ENCODE measurements around the gene ALG12.

ALG12 gene

DNA sequence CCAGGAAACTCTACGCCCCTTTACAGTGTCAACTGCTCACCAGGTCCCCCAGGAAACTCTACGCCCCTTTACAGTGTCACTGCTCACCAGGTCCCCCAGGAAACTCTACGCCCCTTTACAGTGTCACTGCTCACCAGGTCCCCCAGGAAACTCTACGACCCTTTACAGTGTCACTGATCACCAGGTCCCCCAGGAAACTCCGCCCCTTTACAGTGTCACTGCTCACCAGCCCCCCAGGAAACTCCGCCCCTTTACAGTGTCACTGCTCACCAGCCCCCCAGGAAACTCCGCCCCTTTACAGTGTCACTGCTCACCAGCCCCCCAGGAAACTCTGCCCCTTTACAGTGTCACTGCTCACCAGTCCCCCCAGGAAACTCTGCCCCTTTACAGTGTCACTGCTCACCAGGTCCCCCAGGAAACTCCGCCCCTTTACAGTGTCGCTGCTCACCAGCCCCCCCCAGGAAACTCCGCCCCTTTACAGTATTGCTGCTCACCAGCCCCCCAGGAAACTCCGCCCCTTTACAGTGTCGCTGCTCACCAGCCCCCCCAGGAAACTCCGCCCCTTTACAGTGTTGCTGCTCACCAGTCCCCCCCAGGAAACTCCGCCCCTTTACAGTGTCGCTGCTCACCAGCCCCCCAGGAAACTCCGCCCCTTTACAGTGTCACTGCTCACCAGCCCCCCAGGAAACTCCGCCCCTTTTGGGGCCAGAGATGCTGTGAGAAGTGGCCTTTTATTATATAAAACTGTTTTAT, 27.0 kb upstream of the ALG12 start:
- DNase-seq, result peak; percentile 89

DNA sequence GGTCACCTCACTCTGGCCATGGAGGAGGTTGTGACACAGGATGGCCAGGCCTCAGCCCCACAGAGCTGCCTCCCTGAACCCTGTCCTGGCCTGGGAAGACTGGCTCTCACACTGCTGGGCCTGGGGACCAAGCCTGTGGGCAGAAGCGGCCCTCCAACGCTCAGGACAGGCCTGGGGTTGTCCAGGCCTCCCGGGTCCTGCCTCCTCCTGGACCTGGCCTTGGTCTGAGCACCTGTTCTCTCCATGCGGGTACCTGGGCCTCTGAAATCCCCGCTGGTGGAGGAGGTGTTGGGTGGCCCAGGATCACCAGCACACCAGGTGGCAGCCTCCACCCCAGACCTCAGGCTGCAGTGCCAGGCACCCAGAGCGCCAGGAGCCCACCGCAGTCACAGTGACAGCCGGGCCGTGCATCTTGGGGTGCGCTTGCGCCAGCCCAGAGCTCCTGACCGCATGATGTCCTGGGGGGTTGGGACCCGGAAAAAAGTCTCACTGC, 26.2 kb upstream of the ALG12 start:
- DNase-seq, result no peak

GRCh38 chr22:49943771-49944398, 25.6 kb upstream of the ALG12 start:
- DNase-seq, result no peak

GRCh38 chr22:49943405-49943765, 25.1 kb upstream of the ALG12 start:
- DNase-seq, result no peak

DNA sequence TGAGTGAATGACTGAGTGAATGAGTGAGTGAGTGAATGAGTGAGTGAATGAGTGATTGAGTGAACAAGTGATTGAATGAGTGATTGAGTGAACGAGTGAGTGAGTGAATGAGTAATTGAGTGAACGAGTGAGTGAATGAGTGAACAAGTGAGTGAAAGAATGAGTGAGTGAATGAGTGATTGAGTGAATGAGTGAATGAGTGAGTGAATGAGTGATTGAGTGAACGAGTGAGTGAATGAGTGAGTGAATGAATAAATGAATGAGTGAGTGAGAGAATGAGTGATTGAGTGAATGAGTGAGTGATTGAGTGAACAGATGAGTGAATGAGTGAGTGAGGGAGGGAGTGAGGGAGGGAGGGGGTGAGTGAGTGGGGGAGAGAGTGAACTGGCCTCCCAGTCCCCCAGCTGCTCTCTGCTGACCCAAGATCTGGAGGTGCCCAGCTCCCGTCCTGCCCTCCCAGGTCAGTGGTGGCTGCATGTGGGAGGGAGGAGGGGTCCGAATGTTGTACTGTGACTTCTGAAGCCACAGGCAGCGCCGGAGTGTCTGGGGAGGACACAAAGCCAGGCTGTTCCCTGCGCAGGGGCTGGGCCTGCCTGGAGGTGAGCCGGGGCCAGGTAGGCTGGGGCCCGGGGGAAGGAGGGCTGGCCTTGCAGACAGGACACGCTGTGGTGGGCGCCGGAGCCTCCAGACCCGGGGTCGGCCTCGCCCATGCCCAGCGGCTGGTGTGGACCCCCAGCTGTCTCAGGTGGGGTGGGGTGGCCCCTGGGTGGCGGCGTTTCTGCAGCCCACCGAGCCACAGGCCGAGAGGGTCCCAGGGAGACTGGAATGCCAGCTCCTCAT, 24.5 kb upstream of the ALG12 start:
- DNase-seq, result no peak

- DNase-seq, result no peak
Measured at GRCh38 chr22:49941507-49942316, 23.5 kb upstream of the ALG12 start.

- DNase-seq, result no peak
Measured at GRCh38 chr22:49938565-49939136, 20.4 kb upstream of the ALG12 start.

GRCh38 chr22:49937758-49938564, 19.7 kb upstream of the ALG12 start:
- DNase-seq, result no peak

DNA sequence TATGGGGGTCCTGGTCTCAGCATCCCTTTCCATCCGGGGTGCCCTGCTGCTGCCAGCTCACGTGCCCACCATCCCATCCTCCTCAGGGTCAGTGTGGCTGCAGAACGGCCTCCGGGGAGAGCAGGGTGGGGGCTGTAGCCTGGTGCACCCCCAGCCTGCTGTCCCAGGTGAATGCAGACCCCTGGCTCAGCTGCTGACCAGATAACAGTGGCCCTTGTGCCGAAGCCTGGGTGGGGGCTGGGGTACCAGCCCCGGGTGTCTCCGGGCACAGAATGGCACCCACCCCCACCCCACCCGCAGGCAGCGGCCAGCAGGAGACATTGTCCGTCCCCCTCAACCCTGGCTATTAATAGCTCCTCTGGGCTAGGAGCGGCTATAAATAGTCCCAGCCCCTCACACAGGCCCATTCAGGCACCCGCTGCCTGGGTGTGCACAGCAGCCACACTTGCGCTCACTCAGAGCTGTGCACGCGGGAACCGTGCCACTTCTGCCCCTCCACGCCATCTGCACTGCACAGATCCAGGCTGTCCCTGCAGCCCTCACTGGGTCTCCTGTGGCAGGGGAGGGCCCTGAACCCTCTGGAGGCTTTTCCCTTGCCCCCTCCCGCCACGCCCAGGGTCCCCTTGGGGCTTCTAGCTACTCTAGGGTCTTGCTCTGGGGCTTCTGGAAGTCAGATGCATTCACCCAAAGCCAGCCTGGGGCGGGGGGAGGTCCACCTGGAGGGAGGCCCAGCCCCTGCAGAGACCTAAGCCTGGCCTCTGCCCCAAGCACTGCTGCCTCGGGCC, 18.9 kb upstream of the ALG12 start:
- DNase-seq, result no peak

DNA sequence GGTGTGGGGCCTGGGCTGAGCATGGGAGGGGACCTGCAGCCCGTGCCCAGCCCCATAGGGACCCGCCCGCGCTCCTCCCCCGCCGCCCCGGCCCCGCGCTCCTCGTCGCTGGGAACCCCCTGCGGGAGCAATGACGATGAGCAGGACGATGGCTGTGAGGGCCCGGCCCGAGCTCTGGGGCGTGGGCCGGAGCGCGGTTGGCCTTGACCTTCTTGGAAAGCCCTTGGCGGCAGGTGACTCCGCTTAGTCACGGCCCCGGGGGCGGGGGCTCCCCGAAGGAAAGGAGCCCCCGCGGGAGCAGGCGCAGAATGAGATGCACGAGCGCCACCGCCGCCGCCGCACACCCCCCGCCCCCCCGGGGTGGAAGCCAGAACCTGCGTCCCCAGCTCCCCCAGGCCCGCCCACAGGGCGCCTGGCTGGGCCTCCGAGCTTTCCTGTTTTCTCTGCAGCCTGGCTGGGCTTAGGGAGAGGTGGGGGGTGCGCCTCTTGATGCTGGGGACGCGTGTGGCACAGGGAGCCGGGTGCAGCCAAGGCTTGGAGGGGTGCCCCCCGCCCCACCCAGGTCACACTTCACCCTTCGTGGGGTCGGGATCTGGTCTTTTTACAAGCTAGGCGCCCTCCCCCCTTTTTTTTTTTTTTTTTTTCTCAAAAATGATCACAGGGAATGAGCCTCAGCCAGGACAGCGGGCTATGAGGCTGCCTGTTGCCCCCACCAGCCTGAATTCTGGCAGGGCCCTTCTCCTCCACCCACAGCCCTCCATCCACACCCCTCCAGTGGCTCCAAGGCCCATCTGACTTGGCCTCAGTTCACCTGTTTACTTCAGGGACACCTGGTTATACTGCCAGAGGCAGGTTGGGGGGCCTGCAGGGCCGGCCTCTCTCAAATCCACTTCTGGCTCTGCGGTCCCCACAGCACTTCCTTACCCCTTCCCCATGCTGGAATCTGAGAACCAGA, 18.1 kb upstream of the ALG12 start:
- peak; percentile 95 for DNase-seq

DNA sequence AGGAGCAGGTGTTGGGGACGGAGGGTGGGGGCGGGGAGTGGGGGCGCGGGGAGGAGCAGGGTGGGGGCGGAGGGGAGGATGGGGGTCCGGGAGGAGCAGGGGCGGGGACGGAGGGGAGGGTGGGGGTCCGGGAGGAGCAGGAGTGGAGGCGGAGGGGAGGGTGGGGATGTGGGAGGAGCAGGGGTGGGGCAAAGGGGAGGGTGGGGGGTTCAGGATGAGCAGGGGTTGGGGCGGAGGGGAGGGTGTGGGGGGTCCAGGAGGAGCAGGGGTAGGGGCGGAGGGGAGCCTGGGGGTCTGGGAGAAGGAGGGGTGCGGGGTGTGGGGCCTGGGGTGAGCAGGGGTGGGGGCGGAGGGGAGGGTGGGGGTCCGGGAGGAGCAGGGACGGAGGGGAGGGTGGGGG, 17.3 kb upstream of the ALG12 start:
- DNase-seq, result no peak

GRCh38 chr22:49934891-49935557, 16.8 kb upstream of the ALG12 start:
- DNase-seq, result peak; percentile 90

GRCh38 chr22:49934160-49934890, 16.1 kb upstream of the ALG12 start:
- DNase-seq, result peak; percentile 62

GRCh38 chr22:49933236-49934159, 15.3 kb upstream of the ALG12 start:
- no peak for DNase-seq

DNA sequence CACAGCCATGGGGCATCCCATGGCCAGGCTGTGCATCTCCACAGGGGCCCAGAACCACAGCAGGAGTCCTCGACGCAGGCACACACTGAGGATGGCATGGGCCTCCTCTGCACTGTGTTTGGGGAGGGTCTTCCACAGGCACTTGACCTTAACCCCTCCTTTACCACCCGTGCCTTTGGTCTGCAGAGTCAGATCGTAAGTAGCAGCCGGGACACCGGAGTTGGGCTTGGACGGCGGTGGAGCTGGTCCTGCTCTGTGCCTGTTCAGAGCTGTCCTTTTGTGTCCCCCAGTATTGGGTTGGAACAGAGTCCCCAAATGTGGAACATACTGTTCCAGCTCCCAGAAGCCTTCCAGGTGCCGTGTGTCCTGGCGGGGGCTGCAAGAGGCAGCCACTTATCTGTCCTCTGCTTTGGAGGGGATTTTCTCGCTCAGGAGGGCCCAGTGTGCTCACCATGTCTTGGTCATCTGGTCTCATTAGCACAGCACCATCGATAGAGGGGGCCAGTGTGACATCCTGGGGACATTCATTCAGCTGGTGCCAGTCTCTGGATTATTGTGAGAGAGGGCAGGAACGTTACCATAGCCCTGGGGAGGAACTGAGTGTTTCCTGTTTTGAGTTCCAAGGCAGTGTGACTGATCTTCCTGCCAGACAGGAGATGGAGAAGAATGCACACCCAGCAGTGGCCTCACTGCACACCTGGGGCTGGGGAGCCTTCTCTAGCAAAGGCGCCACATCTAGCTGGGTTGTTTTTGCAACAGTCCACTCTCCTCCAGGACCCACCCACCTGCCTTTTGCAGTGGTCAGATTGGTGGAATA, 12.6 kb upstream of the ALG12 start:
- peak; percentile 71 for DNase-seq

- DNase-seq, result no peak
Measured at GRCh38 chr22:49929994-49930575, 11.8 kb upstream of the ALG12 start.

Measured in CD4-positive, alpha-beta T cell treated with Interleukin-17A for 1 hour (primary cell).